ENCODE measurements around the gene VSIG10L. TPM values are rescaled to one million over a fixed set of nuclear protein-coding genes. Genes with fewer than 3 reads are reported as not detected.

VSIG10L gene
- total RNA-seq, 1 experiment from 2014 or later: 4.6 TPM

GRCh38 chr19:51305479-51305878, 36.5 kb downstream of the VSIG10L start:
- Histone ChIP-seq H3K27ac (ENCODE audit: low read depth, low read length) (no peak overlapping the region), H3K36me3 (ENCODE audit: control insufficient read depth in 1 of 2, insufficient read depth in 2 of 2, low read length in 2 of 2) (no peaks in the 10 kb centered on the region), H3K9me3 (ENCODE audit: control insufficient read depth in 1 of 2, insufficient read depth in 1 of 2, low read depth in 1 of 2, low read length in 2 of 2) (peaks cover 10 to 18% of the 10 kb centered on the region in 2 experiments; a peak in 2 of 4 replicates), H4K20me1 (ENCODE audit: insufficient read depth) (no peaks in the 10 kb centered on the region), H3K9me2 (ENCODE audit: insufficient read depth) (no peaks in the 10 kb centered on the region), H3K4me1 (ENCODE audit: control insufficient read depth in 1 of 2, insufficient read depth in 2 of 2, low read length in 2 of 2) (no peaks in the 10 kb centered on the region), H3K4me2 (ENCODE audit: low read length) (no peak overlapping the region), H3K4me3 (replicated peaks in 1 of 2; ENCODE audit: low read depth in 1 of 2, low read length in 2 of 2) (no peak overlapping the region), H3K9ac (ENCODE audit: low read length) (no peak overlapping the region), H3K27me3 (ENCODE audit: insufficient read depth, low read length) (0 out of 2 replicates have a peak, but pooled peaks cover 6% of the 10 kb centered on the region), H3K79me2 (ENCODE audit: insufficient read depth, low read length) (no peaks in the 10 kb centered on the region), H2AFZ (ENCODE audit: low read depth, low read length, poor library complexity, severe bottlenecking) (no peak overlapping the region)
- ATAC-seq (no peak), DNase-seq (ENCODE audit: low read depth, low spot score) (no peak)
- ChIA-PET CTCF (no interaction called here), RAD21 (ENCODE audit: low non-redundant PET in 1 of 2, low total read pairs in 2 of 2, uncharacterized antibody in 2 of 2, unreplicated experiment in 2 of 2) (no interaction called here), POLR2A (no interaction called here)
- no peak for TF ChIP-seq POLR2A (IDR thresholded peaks at IDR 0.05; ENCODE audit: borderline replicate concordance, extremely low read depth, insufficient read depth, insufficient read length)
- no peak for TF ChIP-seq RAD21 (IDR thresholded peaks at IDR 0.05; ENCODE audit: low read depth)
- TF ChIP-seq EGR1 (IDR thresholded peaks at IDR 0.05; ENCODE audit: low read depth): no peak
- no peak for TF ChIP-seq ZFX (IDR thresholded peaks at IDR 0.05)
- TF ChIP-seq ZNF274 (IDR thresholded peaks at IDR 0.05; ENCODE audit: low read depth, low read length): no peak
- TF ChIP-seq SRF (IDR thresholded peaks at IDR 0.05; ENCODE audit: low read depth): no peak
- no peak for TF ChIP-seq FOSL1 (IDR thresholded peaks at IDR 0.05; ENCODE audit: low read depth)
- no peak for TF ChIP-seq CBX3 (IDR thresholded peaks at IDR 0.05; ENCODE audit: low read depth)
- TF ChIP-seq ELF1 (IDR thresholded peaks at IDR 0.05; ENCODE audit: borderline replicate concordance, low read depth): no peak
- no peak for TF ChIP-seq ATF3 (IDR thresholded peaks at IDR 0.05)
- no peak for TF ChIP-seq MAX (IDR thresholded peaks at IDR 0.05)
- TF ChIP-seq SP1 (IDR thresholded peaks at IDR 0.05; ENCODE audit: low read depth): no peak
- TF ChIP-seq CEBPB (IDR thresholded peaks at IDR 0.05; ENCODE audit: low read depth): no peak
- intact Hi-C loops (cut with micrococcal nuclease): no loop called here
- no TSS peak for BruUV-seq (replicated peaks)

- intact Hi-C loops (cut with micrococcal nuclease): no loop called here
- ChIA-PET POLR2A (no interaction called here), RAD21 (ENCODE audit: low non-redundant PET in 1 of 2, low total read pairs in 2 of 2, uncharacterized antibody in 2 of 2, unreplicated experiment in 2 of 2) (no interaction called here), CTCF (no interaction called here)
- no peak overlapping the region for H3K4me2 ChIP-seq (ENCODE audit: low read length)
- DNase-seq (ENCODE audit: low read depth, low spot score) (no peak), ATAC-seq (no peak)
- H4K20me1 ChIP-seq (ENCODE audit: insufficient read depth): no peaks in the 10 kb centered on the region
- BruUV-seq (replicated peaks): no TSS peak
- no peaks in the 10 kb centered on the region for H3K79me2 ChIP-seq (ENCODE audit: insufficient read depth, low read length)
- peaks cover 5 to 14% of the 10 kb centered on the region in 2 experiments; a peak in 2 of 4 replicates for H3K9me3 ChIP-seq (ENCODE audit: control insufficient read depth in 1 of 2, insufficient read depth in 1 of 2, low read depth in 1 of 2, low read length in 2 of 2)
- H3K4me3 ChIP-seq (replicated peaks in 1 of 2; ENCODE audit: low read depth in 1 of 2, low read length in 2 of 2): no peak overlapping the region
- no peak overlapping the region for H3K9ac ChIP-seq (ENCODE audit: low read length)
- no peaks in the 10 kb centered on the region for H3K4me1 ChIP-seq (ENCODE audit: control insufficient read depth in 1 of 2, insufficient read depth in 2 of 2, low read length in 2 of 2)
- no peaks in the 10 kb centered on the region for H3K9me2 ChIP-seq (ENCODE audit: insufficient read depth)
- no peaks in the 10 kb centered on the region for H3K36me3 ChIP-seq (ENCODE audit: control insufficient read depth in 1 of 2, insufficient read depth in 2 of 2, low read length in 2 of 2)
- no peak overlapping the region for H2AFZ ChIP-seq (ENCODE audit: low read depth, low read length, poor library complexity, severe bottlenecking)
- H3K27me3 ChIP-seq (ENCODE audit: insufficient read depth, low read length): no peaks in the 10 kb centered on the region
- H3K27ac ChIP-seq (ENCODE audit: low read depth, low read length): no peak overlapping the region
- TF ChIP-seq CBX3 (IDR thresholded peaks at IDR 0.05; ENCODE audit: low read depth) (no peak), SIN3A (IDR thresholded peaks at IDR 0.05; ENCODE audit: low read depth) (no peak), ZFX (IDR thresholded peaks at IDR 0.05) (no peak), POLR2A (IDR thresholded peaks at IDR 0.05; ENCODE audit: borderline replicate concordance, extremely low read depth, insufficient read depth, insufficient read length) (no peak), POLR2AphosphoS5 (IDR thresholded peaks at IDR 0.05; ENCODE audit: low read depth, low read length) (no peak), JUND (IDR thresholded peaks at IDR 0.05) (no peak), ATF3 (IDR thresholded peaks at IDR 0.05) (no peak), TCF7L2 (IDR thresholded peaks at IDR 0.05; ENCODE audit: borderline replicate concordance, extremely low read depth, insufficient read depth, insufficient read length) (no peak), EZH2 (IDR thresholded peaks at IDR 0.05) (no peak), CEBPB (IDR thresholded peaks at IDR 0.05; ENCODE audit: low read depth) (no peak), YY1 (IDR thresholded peaks at IDR 0.05; ENCODE audit: extremely low read depth, insufficient replicate concordance, low read depth, low read length) (no peak), ELF1 (IDR thresholded peaks at IDR 0.05; ENCODE audit: borderline replicate concordance, low read depth) (no peak), EZH2phosphoT487 (IDR thresholded peaks at IDR 0.05; ENCODE audit: borderline replicate concordance) (no peak), CTCF (IDR thresholded peaks at IDR 0.05 in 2 of 3, conservative IDR thresholded peaks at IDR 0.05 in 1 of 3; ENCODE audit: borderline replicate concordance in 1 of 3, insufficient read depth in 1 of 3, low read depth in 2 of 3, low read length in 2 of 3) (no peak), EGR1 (IDR thresholded peaks at IDR 0.05; ENCODE audit: low read depth) (no peak), SP1 (IDR thresholded peaks at IDR 0.05; ENCODE audit: low read depth) (no peak), RAD21 (IDR thresholded peaks at IDR 0.05; ENCODE audit: low read depth) (no peak)
These were observed 40.7 kb downstream of the VSIG10L start for GRCh38 chr19:51301266-51301665.

All from HCT116 (cell line).